GM18507 (cell line): ENCODE results near the gene ATP1A1.

ENCODE experiments used
- DNase-seq: peaks from one replicate; pipeline ENCODE4 v3.0.0; 2011; ENCODE audit warnings: low read depth; ENCODE audit not compliant: insufficient read length; ENCODE audit errors: extremely low spot score
- FAIRE-seq: peaks from 2 replicates; lab custom pipeline; 2011; peaks lifted over from hg19 to GRCh38; lab: Jason Lieb, UNC

ATP1A1 gene

DNA sequence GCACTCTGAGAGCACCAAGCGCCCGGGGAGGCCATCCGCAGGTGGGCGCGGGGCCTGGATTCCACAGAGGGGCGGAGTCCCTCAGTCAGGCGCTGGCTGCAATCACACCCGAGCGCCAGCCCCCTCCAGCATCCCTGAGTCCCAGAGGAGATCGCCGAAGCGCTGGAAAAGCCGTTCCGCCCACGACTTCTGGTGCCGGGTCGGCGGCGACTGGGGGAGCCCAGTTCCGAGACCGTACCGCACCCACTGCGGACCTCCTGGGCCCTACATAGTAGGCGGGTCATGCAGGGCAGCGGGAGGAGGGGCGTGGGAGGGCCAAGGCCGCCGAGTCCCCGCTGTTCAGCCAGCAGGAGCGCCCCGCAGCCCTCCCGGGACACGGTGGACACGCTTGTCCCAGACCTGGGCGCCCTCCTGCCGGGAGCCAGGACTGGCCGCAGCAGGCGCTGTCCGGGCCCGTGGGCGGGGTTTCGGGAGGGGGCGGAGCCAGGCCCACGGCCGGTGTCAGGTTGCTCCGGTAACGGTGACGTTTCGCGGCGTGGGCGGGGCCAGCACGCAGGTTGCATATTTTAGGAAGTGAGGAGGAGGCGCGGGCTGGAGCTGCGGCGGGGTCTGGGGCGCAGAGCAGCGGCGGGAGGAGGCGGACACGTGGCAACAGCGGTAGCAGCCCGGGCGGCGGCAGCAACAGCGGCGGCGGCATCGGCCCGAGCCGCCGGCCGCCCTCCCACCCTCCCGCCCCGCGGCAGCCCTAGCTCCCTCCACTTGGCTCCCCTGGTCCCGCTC is at the start of gene ATP1A1:
TSS of gene ATP1A1 (plus strand) at position 594 of the 780 bp plus-strand sequence. CDS start 268 bp downstream, outside the sequence.
- peak; percentile 92 for DNase-seq
- peak; percentile 86 for FAIRE-seq

DNA sequence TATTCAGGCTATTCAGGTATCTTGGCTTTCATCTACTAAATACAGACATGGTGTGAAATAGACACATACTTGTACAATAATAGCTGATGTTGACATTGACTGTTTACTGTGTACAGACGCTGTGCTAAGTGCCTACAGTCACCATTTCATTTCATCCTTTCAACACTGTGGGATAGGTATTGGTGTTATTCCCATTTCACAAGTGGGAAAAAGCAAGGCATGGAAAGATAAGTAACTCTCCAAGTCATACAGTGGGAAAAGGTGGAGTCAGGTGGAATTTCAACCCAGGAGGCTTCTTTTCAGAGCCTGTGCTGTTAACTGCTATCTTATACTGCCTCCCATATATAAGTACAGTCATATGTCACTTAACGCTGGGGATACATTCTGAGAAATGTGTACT is 49.6 kb upstream of the ATP1A1 start:
- no peak for DNase-seq

DNA sequence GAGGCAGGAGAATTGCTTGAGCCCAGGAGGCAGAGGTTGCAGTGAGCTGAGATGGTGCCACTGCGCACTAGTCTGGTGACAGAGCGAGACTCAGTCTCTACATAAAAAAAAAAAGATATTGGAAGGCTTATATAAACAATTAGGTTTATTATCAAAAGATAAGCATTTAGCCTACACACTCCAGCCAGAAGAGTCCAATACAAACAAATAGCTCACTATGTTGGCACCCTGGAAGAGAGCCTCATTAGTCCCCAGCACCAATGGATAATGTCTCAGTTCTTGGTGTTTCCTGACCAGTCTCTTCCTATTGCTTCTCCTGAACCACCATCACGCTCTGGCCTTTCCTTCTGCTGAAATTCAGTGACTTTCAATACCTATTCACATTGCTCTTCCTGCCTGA is 48.6 kb upstream of the ATP1A1 start:
- FAIRE-seq (no peak), DNase-seq (no peak)

More for the DNA sequence above, 49.6 kb upstream of the ATP1A1 start:
- no peak for FAIRE-seq

DNA sequence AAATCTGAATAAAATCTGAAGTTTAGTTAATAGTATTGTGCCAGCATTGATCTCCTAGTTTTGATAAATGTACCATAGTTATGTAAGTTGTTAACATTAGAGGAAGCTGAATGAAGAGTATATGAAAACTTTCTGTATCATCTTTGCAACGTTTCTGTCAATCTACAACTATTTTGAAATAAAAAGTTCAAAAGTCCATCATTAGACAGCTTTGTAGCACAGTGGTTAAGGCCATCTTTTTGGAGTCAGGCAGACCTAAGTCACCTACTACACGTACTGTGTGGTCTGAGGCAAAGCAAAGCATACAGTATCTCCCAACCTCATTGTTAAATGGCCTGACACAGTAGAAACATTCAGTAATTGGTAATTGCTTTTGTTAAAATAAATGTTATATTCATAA is 47.9 kb upstream of the ATP1A1 start:
- DNase-seq = no peak
- no peak for FAIRE-seq

DNA sequence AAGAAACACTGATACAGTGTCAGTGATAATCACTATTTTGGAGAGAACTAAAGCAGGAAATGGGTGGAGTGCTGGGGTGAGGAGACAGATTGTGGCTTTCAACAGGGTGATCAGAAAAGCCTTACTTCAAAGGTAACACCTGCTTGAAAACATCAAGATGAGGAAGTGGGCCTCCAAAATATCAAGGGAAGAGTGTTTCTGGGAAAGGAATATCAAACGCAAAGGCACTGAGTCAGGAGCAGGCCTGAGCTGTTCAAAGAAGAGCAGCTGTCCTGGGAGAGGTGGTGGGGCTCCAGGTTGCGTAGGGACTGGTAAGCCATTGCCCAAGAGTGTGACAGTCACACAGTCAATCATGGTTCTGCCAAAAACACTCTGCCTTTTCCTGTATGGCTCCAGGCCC is 47.1 kb upstream of the ATP1A1 start:
- DNase-seq = no peak

DNA sequence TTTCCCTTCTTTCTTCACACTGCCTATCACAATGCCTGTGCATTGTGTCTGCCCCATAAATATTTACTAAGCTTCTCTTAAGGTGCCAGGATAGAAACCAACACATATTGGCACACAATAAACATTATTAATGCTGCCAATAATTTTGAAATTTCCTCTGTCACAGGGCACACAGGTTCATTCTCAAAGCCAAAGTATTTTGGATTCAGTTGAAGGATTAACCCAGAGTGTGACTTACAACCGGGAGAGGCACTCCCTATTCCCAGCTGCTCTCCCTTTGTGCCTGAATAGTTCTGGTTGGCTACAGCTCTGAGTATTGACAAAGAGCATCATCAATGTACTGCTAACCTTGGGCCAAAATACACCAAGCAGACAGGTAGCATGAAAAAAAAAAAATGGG is 46.6 kb upstream of the ATP1A1 start:
- no peak for FAIRE-seq
- no peak for DNase-seq

More for the DNA sequence above, 47.1 kb upstream of the ATP1A1 start:
- FAIRE-seq = peak; percentile 33

DNA sequence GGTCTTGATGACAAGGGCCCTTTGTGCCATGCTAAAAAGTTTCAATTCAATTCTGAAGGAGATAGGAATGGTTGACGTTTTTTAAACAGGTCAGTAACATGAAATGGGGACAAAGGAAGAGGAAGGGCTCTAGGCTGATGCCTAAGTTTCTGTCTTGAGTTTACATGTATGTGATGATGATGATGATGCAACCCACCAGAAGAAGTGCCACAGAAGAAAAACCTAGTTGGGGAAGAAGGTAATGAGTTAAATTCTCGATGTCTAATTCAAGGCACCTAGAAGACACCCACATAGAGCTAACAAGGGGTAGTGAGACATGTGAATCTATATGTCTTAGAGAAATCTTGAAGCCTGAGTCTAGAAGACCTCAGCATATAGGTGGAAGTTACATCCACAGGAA is 44.4 kb upstream of the ATP1A1 start:
- FAIRE-seq (no peak), DNase-seq (no peak)

DNA sequence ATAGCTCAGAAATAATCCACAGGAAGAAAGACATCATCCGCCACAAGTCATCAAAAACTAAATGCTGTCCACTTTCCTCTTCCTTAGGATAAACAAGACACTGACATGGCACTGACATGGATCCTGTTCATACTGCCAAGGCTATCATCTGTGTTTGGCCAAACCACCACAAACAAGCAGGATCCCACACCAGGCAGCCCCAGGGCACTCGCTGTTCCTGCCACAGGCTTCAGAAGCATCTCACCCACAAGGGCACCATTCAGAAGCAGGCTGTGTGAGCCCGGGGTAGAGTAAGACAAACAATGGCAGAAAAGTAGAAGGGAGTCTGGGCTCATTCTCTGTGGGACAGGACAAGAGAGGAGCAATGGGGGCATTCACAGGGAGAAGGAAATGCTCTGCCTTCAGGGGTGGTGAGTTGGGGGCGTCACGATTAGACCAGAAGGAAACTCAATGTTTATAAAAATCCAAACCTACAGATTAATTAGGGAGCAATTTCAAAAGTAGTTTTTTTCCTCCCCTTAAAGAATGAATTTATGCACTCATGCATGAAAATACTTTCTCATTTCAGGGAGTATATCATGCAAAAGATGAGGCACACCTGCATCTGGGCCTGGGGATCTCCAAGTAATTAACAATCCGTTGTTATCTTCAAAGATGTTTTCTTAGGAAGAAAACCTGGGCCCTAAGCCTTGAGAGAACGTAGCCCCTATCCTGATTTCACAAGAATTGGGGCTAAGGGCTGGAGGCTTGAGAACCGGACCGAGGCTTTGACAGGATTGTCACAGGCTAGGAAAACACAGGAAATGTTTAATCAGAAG is 43.3 kb upstream of the ATP1A1 start:
- FAIRE-seq (no peak), DNase-seq (no peak)

DNA sequence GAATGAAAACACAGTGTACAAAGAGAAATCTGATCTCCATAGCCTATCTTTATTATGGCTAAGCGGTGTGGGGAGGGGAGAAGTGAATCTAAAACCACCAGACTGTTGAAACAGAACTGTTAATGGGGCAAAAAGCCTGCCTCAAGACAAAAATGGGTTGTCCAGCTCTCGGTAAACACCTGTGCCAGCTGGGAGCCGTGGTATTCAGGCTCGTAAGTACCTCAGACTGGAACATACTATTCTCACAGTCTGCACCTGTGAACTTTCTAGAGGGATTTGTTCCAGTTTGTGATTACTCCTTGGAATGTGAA is 42.7 kb upstream of the ATP1A1 start:
- DNase-seq (no peak), FAIRE-seq (no peak)

DNA sequence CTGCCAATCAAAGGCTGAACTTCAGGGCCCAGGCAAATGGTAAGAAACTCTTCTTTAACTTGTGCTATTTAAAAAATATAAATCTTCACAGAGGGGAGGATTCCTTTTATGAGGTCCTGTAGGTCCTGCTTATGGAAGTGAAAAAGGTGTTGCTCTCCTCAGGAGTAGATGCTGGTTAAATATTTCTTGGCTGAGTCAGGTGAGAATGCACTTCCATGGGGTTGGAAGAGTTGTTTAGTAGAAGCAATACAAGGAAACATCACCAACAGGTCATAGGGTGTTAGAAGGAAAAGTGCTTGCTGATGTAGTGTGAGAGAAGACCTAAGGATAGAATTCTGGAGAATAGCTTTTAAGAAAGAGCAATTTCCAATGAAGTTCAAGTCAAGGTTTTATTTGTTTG is 42.2 kb upstream of the ATP1A1 start:
- FAIRE-seq (no peak), DNase-seq (no peak)

DNA sequence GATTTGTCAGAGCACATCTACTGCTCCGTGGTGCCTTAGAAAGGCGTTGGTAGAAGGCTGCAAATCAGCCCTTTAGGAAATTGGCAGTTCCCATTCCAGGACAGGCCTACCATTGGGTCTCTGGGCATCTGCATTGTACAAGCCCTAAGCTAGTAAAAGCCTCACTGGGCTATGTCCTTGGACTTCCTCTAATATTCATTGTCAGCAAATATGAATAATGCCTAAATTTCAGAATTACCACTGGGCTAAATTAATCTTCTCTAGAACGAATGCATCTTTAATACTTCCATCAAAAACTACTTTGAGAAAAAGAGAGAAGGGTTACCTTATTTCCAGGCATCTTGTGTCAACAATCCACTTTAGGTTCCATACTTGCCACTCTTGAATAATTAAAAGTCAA is 41.5 kb upstream of the ATP1A1 start:
- no peak for DNase-seq
- FAIRE-seq = no peak

DNA sequence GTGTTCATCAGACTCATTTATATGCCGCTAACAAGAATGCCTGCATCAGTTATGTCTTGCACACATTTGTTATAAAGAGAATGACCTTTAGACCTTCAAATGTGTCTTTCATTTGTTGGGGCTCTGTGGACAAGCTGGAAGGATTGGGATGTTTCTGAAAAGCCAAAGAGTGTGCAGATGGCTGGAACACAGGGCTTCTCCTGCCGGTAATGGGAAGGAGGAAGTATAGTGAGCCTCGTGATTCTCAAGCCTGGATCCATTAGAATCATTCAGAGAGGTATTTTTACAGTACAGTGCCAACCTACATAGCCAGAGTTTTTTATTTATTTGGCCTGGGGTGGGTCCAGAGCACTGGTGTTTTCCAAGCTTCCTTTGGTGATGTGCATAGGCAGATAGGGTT is 40.6 kb upstream of the ATP1A1 start:
- no peak for FAIRE-seq

DNA sequence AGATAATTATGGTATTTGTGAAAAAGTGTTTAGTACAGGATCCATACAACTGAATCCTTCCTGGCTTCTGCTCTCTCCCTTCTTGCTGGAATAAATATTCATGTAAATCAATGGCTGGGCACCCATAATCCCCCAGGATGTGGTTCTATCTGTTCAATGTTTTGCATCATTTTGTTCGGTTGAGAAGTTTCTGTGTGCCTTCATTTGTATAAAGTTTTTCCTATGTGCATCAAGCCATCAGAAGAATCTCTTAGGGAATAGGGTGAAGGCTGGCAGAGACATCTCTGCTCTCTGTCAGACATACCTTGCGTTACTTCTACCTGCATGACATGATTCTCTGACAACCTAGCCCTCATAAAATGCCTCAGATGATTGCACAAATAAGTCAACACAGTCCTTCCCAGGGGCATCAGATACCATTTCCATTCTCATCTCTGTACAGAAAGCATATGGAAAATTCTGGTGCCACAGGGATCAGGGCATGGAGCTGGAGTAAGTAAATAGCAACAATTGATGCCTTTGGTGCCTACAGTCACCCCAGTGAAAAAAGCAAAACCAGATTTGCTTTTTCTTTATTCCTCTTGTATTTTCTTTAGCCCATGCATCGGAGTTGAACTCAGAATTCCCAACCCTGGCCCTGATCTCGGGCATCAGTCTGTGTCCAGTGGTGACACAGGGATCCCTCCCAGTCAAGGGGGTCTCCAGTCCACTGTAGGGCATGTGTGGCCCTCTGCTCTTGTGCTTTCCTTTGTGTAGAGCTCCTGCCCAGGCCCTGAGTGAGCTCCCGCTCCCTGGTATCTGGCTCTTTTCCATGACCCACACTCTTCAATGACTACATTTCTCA is 39.7 kb upstream of the ATP1A1 start:
- DNase-seq = no peak
- no peak for FAIRE-seq

More for the DNA sequence above, 40.6 kb upstream of the ATP1A1 start:
- no peak for DNase-seq

DNA sequence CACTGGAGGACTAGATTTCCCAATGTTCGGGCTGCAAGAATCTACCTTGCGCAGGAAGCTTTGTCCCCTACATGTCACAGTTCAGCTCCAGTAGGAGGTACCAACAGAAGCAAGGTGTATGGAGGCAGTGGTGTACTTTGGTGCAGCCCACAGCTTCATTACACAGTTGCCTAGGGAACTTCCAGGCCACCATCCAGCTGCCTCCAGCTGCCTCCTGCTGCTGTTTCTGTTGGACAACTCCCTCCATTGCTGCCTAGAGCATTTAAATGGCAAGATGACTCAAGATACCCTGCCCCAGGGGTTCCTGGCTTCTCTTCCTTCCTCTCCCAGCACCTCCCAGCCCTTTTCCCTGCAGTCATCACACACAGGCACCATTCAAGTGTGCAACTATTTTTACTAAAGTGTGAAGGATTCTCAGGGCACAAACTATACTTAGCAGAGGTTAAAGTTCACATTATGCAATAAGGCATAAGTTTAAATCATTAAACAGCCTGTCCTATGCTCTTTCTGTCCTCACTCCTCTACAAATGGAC is 39.0 kb upstream of the ATP1A1 start:
- DNase-seq = no peak
- FAIRE-seq = no peak

DNA sequence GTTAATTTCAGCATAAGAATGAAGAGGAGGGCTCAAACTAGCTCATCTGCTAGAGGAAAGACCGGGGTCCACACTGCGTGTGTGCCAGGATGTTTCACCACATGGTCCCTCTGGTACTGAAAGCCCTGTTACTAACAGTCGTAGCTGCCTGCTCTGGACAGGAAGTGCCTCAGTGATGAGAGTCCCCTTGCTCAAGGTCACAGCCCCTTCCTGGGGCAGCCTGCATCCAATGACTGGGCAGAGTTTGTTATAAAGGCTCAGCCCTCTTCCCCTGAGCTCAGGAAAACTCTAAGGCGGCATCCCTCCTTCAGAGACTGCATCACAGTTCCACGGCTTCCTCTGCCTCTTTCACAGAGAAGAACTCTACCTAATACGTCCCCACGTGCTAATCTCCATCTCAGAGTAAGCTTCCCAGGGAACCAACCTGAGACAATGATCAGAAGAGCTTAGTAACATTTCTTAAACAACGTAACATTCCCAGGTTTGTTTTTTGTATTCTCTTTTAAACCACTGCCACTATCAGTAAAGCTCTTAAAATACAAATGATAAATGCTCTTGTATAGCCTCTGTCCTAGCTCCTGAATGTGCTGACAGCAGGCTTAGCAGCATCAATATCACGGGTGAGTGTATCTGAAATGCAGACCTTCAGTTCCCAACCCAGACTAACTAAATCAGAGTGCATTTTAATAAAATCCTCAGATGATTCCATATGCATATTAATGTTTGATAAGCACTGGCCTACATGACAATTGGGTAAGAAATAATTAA is 38.0 kb upstream of the ATP1A1 start:
- FAIRE-seq (no peak), DNase-seq (no peak)

DNA sequence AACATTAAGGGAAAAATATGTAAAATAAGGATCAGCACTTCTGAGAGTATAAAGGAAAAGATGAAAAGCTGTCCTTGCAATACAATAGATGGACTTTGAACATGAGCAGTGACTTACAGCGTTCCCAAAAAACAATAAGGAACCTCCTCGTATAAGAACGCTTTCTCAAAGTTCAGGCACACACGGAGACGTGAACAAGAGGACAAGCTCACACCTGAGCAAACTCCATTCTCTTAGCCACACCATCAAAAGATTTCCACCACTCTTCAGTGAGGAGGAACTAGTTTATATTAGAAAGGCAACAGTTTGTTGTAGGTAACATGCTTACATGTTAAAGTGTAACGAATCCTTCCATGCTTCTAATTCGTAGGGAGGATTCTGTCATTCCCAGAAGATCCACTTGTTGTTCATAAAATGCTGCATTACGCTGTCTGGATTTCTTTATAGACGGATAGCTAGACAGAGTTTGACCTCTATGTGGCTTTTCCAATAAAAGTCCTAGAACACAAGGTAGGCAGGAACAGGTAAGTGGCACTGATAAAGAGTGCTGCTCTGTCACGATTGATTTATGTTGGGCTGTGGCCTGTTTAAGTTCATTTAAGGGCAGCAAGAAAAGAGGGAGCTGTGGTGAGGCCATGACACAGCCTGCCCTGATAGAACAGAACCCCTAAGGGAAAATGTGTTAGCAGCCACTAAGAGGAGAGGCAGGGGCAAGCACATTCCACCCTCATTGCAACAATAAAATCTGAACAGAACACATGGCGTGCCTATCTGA is 37.0 kb upstream of the ATP1A1 start:
- DNase-seq (no peak), FAIRE-seq (no peak)

DNA sequence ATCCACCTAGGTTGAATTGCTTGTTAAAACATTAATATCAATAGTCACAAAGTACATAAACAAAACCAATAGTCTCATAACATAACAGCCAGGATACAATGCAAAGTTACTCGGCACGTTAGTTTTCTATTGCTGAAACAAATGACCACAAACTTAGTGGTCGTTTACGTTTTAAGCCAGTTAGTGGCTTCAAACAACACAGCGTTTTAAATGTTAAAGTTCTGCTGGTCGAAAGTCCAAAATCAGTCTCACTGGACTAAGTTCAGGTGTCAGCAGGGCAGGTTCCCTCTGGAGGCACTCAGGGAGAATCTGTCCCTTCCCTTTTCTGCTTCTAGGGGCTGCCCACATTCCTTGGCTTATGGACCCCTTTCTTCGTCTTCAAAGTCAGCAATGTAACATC is 35.6 kb upstream of the ATP1A1 start:
- FAIRE-seq = no peak
- no peak for DNase-seq

DNA sequence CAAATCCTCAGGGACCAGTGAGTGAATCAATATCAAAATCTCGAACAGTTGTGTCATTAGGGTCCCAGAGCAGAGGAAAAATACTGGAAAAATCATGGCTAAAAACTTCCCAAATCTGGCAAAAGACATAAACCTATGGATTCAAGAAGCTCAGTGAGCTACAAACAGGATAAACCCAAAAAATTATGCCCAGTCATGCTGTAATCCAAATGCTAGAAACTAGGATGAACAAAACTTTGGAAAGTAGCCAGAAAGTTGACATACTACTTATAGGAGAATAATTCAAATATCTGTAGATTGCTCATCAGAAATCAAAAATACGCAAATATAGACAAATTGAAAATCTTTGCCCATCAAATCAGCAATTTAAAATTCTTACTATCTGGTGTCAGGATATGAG is 34.6 kb upstream of the ATP1A1 start:
- FAIRE-seq = no peak
- no peak for DNase-seq
